ENCODE data around the gene MAD1L1.

Gene MAD1L1

DNA sequence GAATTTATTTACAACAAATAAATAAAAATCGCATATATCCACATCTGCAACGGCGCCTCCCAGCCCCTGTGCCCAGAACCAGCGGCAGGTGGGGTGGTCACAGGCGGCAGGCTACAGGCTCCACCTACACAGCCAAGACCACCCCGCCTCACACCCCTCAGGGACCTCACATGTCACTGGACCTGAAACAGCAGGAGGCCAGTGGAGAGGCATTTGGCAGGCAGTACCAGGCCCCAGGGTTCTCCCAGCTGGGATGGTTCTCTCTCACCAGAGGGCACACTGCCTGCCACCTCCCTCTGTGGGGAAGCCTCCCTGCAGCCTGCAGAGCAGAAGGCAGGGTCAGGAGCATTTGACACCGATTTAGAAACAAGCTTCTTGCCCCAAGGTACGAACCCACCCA lies 81.5 kb downstream of the MAD1L1 start:
- H3K36me3 ChIP-seq (ENCODE audit: insufficient read depth), result no peaks in the 10 kb centered on the region
- no peaks in the 10 kb centered on the region for H3K4me1 ChIP-seq (ENCODE audit: low read depth, poor library complexity, severe bottlenecking)
- no peaks in the 10 kb centered on the region for H4K20me1 ChIP-seq (ENCODE audit: insufficient read depth)
- no peak overlapping the region for H3K9ac ChIP-seq
- no peak overlapping the region for H3K4me2 ChIP-seq
- TF ChIP-seq, protein P1, sequence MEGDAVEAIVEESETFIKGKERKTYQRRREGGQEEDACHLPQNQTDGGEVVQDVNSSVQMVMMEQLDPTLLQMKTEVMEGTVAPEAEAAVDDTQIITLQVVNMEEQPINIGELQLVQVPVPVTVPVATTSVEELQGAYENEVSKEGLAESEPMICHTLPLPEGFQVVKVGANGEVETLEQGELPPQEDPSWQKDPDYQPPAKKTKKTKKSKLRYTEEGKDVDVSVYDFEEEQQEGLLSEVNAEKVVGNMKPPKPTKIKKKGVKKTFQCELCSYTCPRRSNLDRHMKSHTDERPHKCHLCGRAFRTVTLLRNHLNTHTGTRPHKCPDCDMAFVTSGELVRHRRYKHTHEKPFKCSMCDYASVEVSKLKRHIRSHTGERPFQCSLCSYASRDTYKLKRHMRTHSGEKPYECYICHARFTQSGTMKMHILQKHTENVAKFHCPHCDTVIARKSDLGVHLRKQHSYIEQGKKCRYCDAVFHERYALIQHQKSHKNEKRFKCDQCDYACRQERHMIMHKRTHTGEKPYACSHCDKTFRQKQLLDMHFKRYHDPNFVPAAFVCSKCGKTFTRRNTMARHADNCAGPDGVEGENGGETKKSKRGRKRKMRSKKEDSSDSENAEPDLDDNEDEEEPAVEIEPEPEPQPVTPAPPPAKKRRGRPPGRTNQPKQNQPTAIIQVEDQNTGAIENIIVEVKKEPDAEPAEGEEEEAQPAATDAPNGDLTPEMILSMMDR (conservative IDR thresholded peaks at IDR 0.05; ENCODE audit: low read depth, low read length), result no peak
- no peak overlapping the region for H3K27ac ChIP-seq
- H2AFZ ChIP-seq (ENCODE audit: low read depth), result no peak overlapping the region
- no peaks in the 10 kb centered on the region for H3K27me3 ChIP-seq (ENCODE audit: insufficient read depth, low read depth)
- no peak overlapping the region for H3K4me3 ChIP-seq (IDR thresholded peaks at IDR 0.05; ENCODE audit: insufficient read depth, low read depth, low read length)
- H3K79me2 ChIP-seq (ENCODE audit: insufficient read depth, low read depth), result no peaks in the 10 kb centered on the region

DNA sequence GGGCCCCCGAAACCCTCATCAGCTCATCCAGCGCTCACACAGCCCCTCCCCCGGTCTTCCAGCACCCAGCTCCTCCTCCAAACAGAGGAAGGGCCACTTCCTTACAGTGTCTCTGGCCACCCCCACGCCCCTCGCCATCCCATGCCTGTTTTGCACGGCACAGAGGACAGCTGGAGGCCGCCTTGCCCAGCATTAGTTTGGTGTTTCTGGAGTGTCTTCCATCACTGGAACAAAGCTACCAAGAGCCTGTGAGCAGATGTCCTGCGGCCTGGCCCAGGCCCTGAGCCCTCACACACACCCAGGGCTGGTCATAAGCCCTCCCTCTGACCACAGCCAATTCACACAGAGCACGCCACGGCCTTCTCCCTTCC lies 82.3 kb downstream of the MAD1L1 start:
- H2AFZ ChIP-seq (ENCODE audit: low read depth), result no peak overlapping the region
- no peak overlapping the region for H3K4me3 ChIP-seq (IDR thresholded peaks at IDR 0.05; ENCODE audit: insufficient read depth, low read depth, low read length)
- H3K79me2 ChIP-seq (ENCODE audit: insufficient read depth, low read depth), result no peaks in the 10 kb centered on the region
- no peaks in the 10 kb centered on the region for H4K20me1 ChIP-seq (ENCODE audit: insufficient read depth)
- TF ChIP-seq, protein P1 (conservative IDR thresholded peaks at IDR 0.05; ENCODE audit: low read depth, low read length), result no peak
- no peak overlapping the region for H3K9ac ChIP-seq
- H3K27ac ChIP-seq, result no peak overlapping the region
- no peak overlapping the region for H3K4me2 ChIP-seq
- no peaks in the 10 kb centered on the region for H3K36me3 ChIP-seq (ENCODE audit: insufficient read depth)
- no peaks in the 10 kb centered on the region for H3K4me1 ChIP-seq (ENCODE audit: low read depth, poor library complexity, severe bottlenecking)
- H3K27me3 ChIP-seq (ENCODE audit: insufficient read depth, low read depth), result no peaks in the 10 kb centered on the region

DNA sequence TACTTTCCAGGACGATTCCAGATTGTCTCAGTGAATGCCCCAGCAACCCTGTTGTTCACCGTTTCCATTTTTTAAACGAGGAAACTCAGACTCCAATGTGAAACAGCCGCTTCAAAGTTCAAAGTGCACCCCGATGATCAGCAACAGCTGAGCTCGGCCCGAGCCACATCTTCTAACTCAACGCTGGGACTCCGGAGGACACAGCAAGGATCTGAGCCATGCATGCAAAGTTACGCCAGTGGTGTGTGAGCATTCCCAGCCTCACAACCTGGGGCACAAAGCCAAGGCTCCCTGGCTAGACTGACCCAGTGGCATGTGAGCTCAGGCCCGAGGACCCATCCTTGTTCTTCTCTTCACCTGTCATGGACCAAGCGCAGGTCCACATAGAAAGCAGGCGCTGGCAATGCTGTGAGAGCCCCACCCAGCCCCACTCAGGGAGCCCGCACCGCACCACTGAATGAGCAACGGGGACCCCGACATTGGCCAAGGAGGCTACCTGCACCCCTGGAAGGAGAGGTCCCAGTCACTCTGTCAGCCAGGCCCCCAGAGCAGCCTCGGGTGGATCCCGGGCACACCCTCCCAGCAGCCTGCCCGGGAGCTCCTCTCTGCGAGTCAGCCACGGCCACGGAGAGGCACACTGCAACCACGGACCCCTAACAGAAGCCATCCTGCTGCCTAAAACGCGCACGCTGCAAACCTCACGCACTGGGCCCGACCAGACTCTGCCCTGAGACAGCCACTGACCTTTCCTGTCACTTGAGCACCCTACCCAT lies 82.9 kb downstream of the MAD1L1 start:
- Histone ChIP-seq H3K36me3 (ENCODE audit: insufficient read depth) (no peaks in the 10 kb centered on the region), H3K4me3 (IDR thresholded peaks at IDR 0.05; ENCODE audit: insufficient read depth, low read depth, low read length) (no peak overlapping the region), H3K4me2 (no peak overlapping the region), H3K27me3 (ENCODE audit: insufficient read depth, low read depth) (no peaks in the 10 kb centered on the region), H2AFZ (ENCODE audit: low read depth) (no peak overlapping the region), H3K9ac (no peak overlapping the region), H4K20me1 (ENCODE audit: insufficient read depth) (no peaks in the 10 kb centered on the region), H3K4me1 (ENCODE audit: low read depth, poor library complexity, severe bottlenecking) (no peaks in the 10 kb centered on the region), H3K79me2 (ENCODE audit: insufficient read depth, low read depth) (no peaks in the 10 kb centered on the region), H3K27ac (no peak overlapping the region)
- TF ChIP-seq, protein P1 (conservative IDR thresholded peaks at IDR 0.05; ENCODE audit: low read depth, low read length), result no peak

DNA sequence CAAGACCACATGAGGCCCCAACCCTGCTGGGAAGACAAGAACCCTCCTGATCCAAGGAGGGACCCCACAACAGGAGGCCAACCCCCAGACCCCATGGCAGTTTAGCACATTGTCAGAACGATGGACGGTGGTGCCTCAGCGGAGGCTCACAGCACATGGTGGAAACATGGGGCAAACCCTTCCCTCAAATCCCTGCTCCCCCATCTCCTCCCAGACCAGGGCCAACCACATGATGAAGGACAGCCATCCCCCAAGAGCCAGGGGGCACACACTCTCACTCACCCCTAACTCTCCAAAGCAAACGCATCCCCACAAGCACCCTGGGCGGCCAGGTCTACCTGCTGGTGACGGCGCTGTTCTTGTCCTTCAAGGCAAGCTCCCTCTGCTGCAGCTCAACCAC lies 83.9 kb downstream of the MAD1L1 start:
- no peak overlapping the region for H2AFZ ChIP-seq (ENCODE audit: low read depth)
- no peak overlapping the region for H3K27ac ChIP-seq
- no peak overlapping the region for H3K4me3 ChIP-seq (IDR thresholded peaks at IDR 0.05; ENCODE audit: insufficient read depth, low read depth, low read length)
- no peak overlapping the region for H3K9ac ChIP-seq
- no peak overlapping the region for H3K4me2 ChIP-seq
- no peaks in the 10 kb centered on the region for H3K4me1 ChIP-seq (ENCODE audit: low read depth, poor library complexity, severe bottlenecking)
- H4K20me1 ChIP-seq (ENCODE audit: insufficient read depth), result no peaks in the 10 kb centered on the region
- no peaks in the 10 kb centered on the region for H3K27me3 ChIP-seq (ENCODE audit: insufficient read depth, low read depth)
- no peaks in the 10 kb centered on the region for H3K79me2 ChIP-seq (ENCODE audit: insufficient read depth, low read depth)
- no peaks in the 10 kb centered on the region for H3K36me3 ChIP-seq (ENCODE audit: insufficient read depth)
- TF ChIP-seq, protein P1 (conservative IDR thresholded peaks at IDR 0.05; ENCODE audit: low read depth, low read length), result no peak
